Measurements from ENCODE around the gene BCKDHA. TPM values are rescaled to one million over a fixed set of nuclear protein-coding genes. Genes with fewer than 3 reads are reported as not detected.
"Not testable (repeated sequence)": the region's sequence is repeated elsewhere in the genome, so short reads cannot be mapped to it uniquely, and the experiment has no call there.

Gene BCKDHA
- polyA plus RNA-seq, 1 donor from 2014 or later = 51.9 TPM

GRCh38 chr19:41408256-41408655, 10.6 kb downstream of the BCKDHA start:
- H3K9me2 ChIP-seq (ENCODE audit: insufficient read depth, low read length) = no peaks in the 10 kb centered on the region
- no peak overlapping the region for H3K27ac ChIP-seq (ENCODE audit: low read length)
- no peak overlapping the region for H3K9ac ChIP-seq (ENCODE audit: low read length)
- no peak overlapping the region for H3K4me2 ChIP-seq (ENCODE audit: low read length)
- H3K27me3 ChIP-seq (ENCODE audit: insufficient read depth, low read depth, low read length) = no peaks in the 10 kb centered on the region
- no peak overlapping the region for H2AFZ ChIP-seq (ENCODE audit: low read depth, low read length)
- no peaks in the 10 kb centered on the region for H3K9me3 ChIP-seq (ENCODE audit: low read length)
- H3K36me3 ChIP-seq (ENCODE audit: insufficient read depth, low read length) = no peaks in the 10 kb centered on the region
- no peaks in the 10 kb centered on the region for H4K20me1 ChIP-seq (ENCODE audit: insufficient read depth)
- H3K79me2 ChIP-seq (replicated peaks; ENCODE audit: insufficient read depth, low read length) = no peaks in the 10 kb centered on the region
- no peaks in the 10 kb centered on the region for H3F3A ChIP-seq (ENCODE audit: insufficient read depth, low read length, poor library complexity, severe bottlenecking)
- H3K4me3 ChIP-seq (ENCODE audit: low read length) = no peak overlapping the region
- TF ChIP-seq RAD21 (conservative IDR thresholded peaks at IDR 0.05) = no peak
- no peak for TF ChIP-seq POLR2AphosphoS5 (IDR thresholded peaks at IDR 0.05)
- TF ChIP-seq EP300 (conservative IDR thresholded peaks at IDR 0.05; ENCODE audit: poor library complexity, severe bottlenecking) = no peak
- TF ChIP-seq, protein P1, sequence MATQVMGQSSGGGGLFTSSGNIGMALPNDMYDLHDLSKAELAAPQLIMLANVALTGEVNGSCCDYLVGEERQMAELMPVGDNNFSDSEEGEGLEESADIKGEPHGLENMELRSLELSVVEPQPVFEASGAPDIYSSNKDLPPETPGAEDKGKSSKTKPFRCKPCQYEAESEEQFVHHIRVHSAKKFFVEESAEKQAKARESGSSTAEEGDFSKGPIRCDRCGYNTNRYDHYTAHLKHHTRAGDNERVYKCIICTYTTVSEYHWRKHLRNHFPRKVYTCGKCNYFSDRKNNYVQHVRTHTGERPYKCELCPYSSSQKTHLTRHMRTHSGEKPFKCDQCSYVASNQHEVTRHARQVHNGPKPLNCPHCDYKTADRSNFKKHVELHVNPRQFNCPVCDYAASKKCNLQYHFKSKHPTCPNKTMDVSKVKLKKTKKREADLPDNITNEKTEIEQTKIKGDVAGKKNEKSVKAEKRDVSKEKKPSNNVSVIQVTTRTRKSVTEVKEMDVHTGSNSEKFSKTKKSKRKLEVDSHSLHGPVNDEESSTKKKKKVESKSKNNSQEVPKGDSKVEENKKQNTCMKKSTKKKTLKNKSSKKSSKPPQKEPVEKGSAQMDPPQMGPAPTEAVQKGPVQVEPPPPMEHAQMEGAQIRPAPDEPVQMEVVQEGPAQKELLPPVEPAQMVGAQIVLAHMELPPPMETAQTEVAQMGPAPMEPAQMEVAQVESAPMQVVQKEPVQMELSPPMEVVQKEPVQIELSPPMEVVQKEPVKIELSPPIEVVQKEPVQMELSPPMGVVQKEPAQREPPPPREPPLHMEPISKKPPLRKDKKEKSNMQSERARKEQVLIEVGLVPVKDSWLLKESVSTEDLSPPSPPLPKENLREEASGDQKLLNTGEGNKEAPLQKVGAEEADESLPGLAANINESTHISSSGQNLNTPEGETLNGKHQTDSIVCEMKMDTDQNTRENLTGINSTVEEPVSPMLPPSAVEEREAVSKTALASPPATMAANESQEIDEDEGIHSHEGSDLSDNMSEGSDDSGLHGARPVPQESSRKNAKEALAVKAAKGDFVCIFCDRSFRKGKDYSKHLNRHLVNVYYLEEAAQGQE (IDR thresholded peaks at IDR 0.05; ENCODE audit: borderline replicate concordance) = no peak
- no peak for TF ChIP-seq MXI1 (conservative IDR thresholded peaks at IDR 0.05; ENCODE audit: poor library complexity, severe bottlenecking)
- no peak for TF ChIP-seq EZH2 (IDR thresholded peaks at IDR 0.05; ENCODE audit: borderline replicate concordance, insufficient read depth, low read length, poor library complexity, severe bottlenecking)
- TF ChIP-seq, protein P2, sequence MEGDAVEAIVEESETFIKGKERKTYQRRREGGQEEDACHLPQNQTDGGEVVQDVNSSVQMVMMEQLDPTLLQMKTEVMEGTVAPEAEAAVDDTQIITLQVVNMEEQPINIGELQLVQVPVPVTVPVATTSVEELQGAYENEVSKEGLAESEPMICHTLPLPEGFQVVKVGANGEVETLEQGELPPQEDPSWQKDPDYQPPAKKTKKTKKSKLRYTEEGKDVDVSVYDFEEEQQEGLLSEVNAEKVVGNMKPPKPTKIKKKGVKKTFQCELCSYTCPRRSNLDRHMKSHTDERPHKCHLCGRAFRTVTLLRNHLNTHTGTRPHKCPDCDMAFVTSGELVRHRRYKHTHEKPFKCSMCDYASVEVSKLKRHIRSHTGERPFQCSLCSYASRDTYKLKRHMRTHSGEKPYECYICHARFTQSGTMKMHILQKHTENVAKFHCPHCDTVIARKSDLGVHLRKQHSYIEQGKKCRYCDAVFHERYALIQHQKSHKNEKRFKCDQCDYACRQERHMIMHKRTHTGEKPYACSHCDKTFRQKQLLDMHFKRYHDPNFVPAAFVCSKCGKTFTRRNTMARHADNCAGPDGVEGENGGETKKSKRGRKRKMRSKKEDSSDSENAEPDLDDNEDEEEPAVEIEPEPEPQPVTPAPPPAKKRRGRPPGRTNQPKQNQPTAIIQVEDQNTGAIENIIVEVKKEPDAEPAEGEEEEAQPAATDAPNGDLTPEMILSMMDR (IDR thresholded peaks at IDR 0.05; ENCODE audit: poor library complexity, severe bottlenecking) = no peak
- no peak for TF ChIP-seq SMC3 (conservative IDR thresholded peaks at IDR 0.05; ENCODE audit: poor library complexity)
- no peak for TF ChIP-seq TAF1 (IDR thresholded peaks at IDR 0.05; ENCODE audit: low read depth)

GRCh38 chr19:41408846-41409245, 11.2 kb downstream of the BCKDHA start:
- H3K9ac ChIP-seq (ENCODE audit: low read length); H3K27me3 ChIP-seq (ENCODE audit: insufficient read depth, low read depth, low read length); H2AFZ ChIP-seq (ENCODE audit: low read depth, low read length); H3K9me3 ChIP-seq (ENCODE audit: low read length); H3K4me3 ChIP-seq (ENCODE audit: low read length); H3K36me3 ChIP-seq (ENCODE audit: insufficient read depth, low read length); H3K4me2 ChIP-seq (ENCODE audit: low read length); H3K79me2 ChIP-seq (replicated peaks; ENCODE audit: insufficient read depth, low read length); H3F3A ChIP-seq (ENCODE audit: insufficient read depth, low read length, poor library complexity, severe bottlenecking); H3K9me2 ChIP-seq (ENCODE audit: insufficient read depth, low read length); H4K20me1 ChIP-seq (ENCODE audit: insufficient read depth); H3K27ac ChIP-seq (ENCODE audit: low read length): not testable (repeated sequence)

GRCh38 chr19:41409288-41409687, 11.7 kb downstream of the BCKDHA start:
- Histone ChIP-seq H4K20me1 (ENCODE audit: insufficient read depth) (no peaks in the 10 kb centered on the region), H3K27me3 (ENCODE audit: insufficient read depth, low read depth, low read length) (no peaks in the 10 kb centered on the region), H3K9me2 (ENCODE audit: insufficient read depth, low read length) (no peaks in the 10 kb centered on the region), H3K4me2 (ENCODE audit: low read length) (no peak overlapping the region), H2AFZ (ENCODE audit: low read depth, low read length) (no peak overlapping the region), H3K36me3 (ENCODE audit: insufficient read depth, low read length) (no peaks in the 10 kb centered on the region), H3K27ac (ENCODE audit: low read length) (no peak overlapping the region), H3K79me2 (replicated peaks; ENCODE audit: insufficient read depth, low read length) (no peaks in the 10 kb centered on the region), H3K4me3 (ENCODE audit: low read length) (no peak overlapping the region), H3K9ac (ENCODE audit: low read length) (no peak overlapping the region), H3F3A (ENCODE audit: insufficient read depth, low read length, poor library complexity, severe bottlenecking) (no peaks in the 10 kb centered on the region), H3K9me3 (ENCODE audit: low read length) (no peaks in the 10 kb centered on the region)
- TF ChIP-seq MXI1 (conservative IDR thresholded peaks at IDR 0.05; ENCODE audit: poor library complexity, severe bottlenecking) (no peak), EZH2 (IDR thresholded peaks at IDR 0.05; ENCODE audit: borderline replicate concordance, insufficient read depth, low read length, poor library complexity, severe bottlenecking) (no peak), TAF1 (IDR thresholded peaks at IDR 0.05; ENCODE audit: low read depth) (no peak), EP300 (conservative IDR thresholded peaks at IDR 0.05; ENCODE audit: poor library complexity, severe bottlenecking) (no peak), POLR2AphosphoS5 (IDR thresholded peaks at IDR 0.05) (no peak), RAD21 (conservative IDR thresholded peaks at IDR 0.05) (no peak), SMC3 (conservative IDR thresholded peaks at IDR 0.05; ENCODE audit: poor library complexity) (no peak)
- TF ChIP-seq, protein P1 (IDR thresholded peaks at IDR 0.05; ENCODE audit: borderline replicate concordance) = no peak
- TF ChIP-seq, protein P2 (IDR thresholded peaks at IDR 0.05; ENCODE audit: poor library complexity, severe bottlenecking) = no peak

All from neural cell (in vitro differentiated cells).